ENCODE results near the gene ARRB2. TPM values are rescaled to one million over a fixed set of nuclear protein-coding genes. Genes with fewer than 3 reads are reported as not detected.
A peak's percentile ranks its signal among the peaks of the same experiment; 100 is the strongest.

The ARRB2 gene
- total and polyA plus RNA-seq, 5 donors, result 17.0 to 35.1 (median 21.7) TPM

GRCh38 chr17:4742629-4743028, 32.2 kb downstream of the ARRB2 start:
- H3K9me3 ChIP-seq (ENCODE audit: control insufficient read depth, low read length), result no peaks in the 10 kb centered on the region
- ATAC-seq, result no peak
- H3K4me3 ChIP-seq (ENCODE audit: low read length), result no peak overlapping the region
- no peak for DNase-seq
- H3K27ac ChIP-seq (ENCODE audit: low read length), result no peak overlapping the region
- WGBS, result 69% methylated on average over 10 of the region's 10 CpGs
- intact Hi-C loops (cut with DNase I), result no loop called here
- H3K4me1 ChIP-seq (ENCODE audit: control insufficient read depth, insufficient read depth, low read length), result peaks cover 7% of the 10 kb centered on the region
- no peaks in the 10 kb centered on the region for H3K27me3 ChIP-seq (ENCODE audit: control insufficient read depth, insufficient read depth)

- WGBS, result 92% methylated on average over 8 of the region's 8 CpGs
- no peaks in the 10 kb centered on the region for H3K9me3 ChIP-seq (ENCODE audit: control insufficient read depth, low read length)
- no peaks in the 10 kb centered on the region for H3K27me3 ChIP-seq (ENCODE audit: control insufficient read depth, insufficient read depth)
- peaks cover 7% of the 10 kb centered on the region for H3K4me1 ChIP-seq (ENCODE audit: control insufficient read depth, insufficient read depth, low read length)
- H3K4me3 ChIP-seq (ENCODE audit: low read length), result no peak overlapping the region
- DNase-seq (no peak), ATAC-seq (no peak)
- H3K27ac ChIP-seq (ENCODE audit: low read length), result no peak overlapping the region
- intact Hi-C loops (cut with DNase I), result no loop called here
Observed at GRCh38 chr17:4743216-4743615, 32.8 kb downstream of the ARRB2 start.

GRCh38 chr17:4743898-4744297, 33.5 kb downstream of the ARRB2 start:
- 89% methylated on average over 9 of the region's 9 CpGs for WGBS

GRCh38 chr17:4744999-4745969, 34.9 kb downstream of the ARRB2 start:
- H3K4me1 ChIP-seq (ENCODE audit: control insufficient read depth, insufficient read depth, low read length), result peaks cover 2% of the 10 kb centered on the region
- 15% methylated on average over 51 of the region's 51 CpGs for WGBS
- H3K4me3 ChIP-seq (ENCODE audit: low read length), result no peak overlapping the region
- no peaks in the 10 kb centered on the region for H3K27me3 ChIP-seq (ENCODE audit: control insufficient read depth, insufficient read depth)
- H3K27ac ChIP-seq (ENCODE audit: low read length), result no peak overlapping the region
- H3K9me3 ChIP-seq (ENCODE audit: control insufficient read depth, low read length), result no peaks in the 10 kb centered on the region
- DNase-seq (peak in 1 of 3 donors; percentile 62), ATAC-seq (peak; percentile 18 to 35)
- intact Hi-C loops (cut with DNase I), result no loop called here

More at GRCh38 chr17:4743898-4744297, 33.5 kb downstream of the ARRB2 start:
- Histone ChIP-seq H3K27me3 (ENCODE audit: control insufficient read depth, insufficient read depth) (no peaks in the 10 kb centered on the region), H3K4me1 (ENCODE audit: control insufficient read depth, insufficient read depth, low read length) (peaks cover 5% of the 10 kb centered on the region), H3K9me3 (ENCODE audit: control insufficient read depth, low read length) (no peaks in the 10 kb centered on the region), H3K4me3 (ENCODE audit: low read length) (no peak overlapping the region), H3K27ac (ENCODE audit: low read length) (no peak overlapping the region)
- intact Hi-C loops (cut with DNase I), result no loop called here
- DNase-seq, result no peak
- no peak for ATAC-seq

- DNase-seq, result no peak
- WGBS, result 18% methylated on average over 5 of the region's 5 CpGs
- H3K4me1 ChIP-seq (ENCODE audit: control insufficient read depth, insufficient read depth, low read length), result peaks cover 2% of the 10 kb centered on the region
- H3K9me3 ChIP-seq (ENCODE audit: control insufficient read depth, low read length), result no peaks in the 10 kb centered on the region
- intact Hi-C loops (cut with DNase I), result no loop called here
- peak; percentile 48 to 49 for ATAC-seq
- no peak overlapping the region for H3K4me3 ChIP-seq (ENCODE audit: low read length)
- no peaks in the 10 kb centered on the region for H3K27me3 ChIP-seq (ENCODE audit: control insufficient read depth, insufficient read depth)
- no peak overlapping the region for H3K27ac ChIP-seq (ENCODE audit: low read length)
Observed at GRCh38 chr17:4747847-4748246, 37.4 kb downstream of the ARRB2 start.

GRCh38 chr17:4748686-4749085, 38.3 kb downstream of the ARRB2 start:
- peaks cover 2% of the 10 kb centered on the region for H3K4me1 ChIP-seq (ENCODE audit: control insufficient read depth, insufficient read depth, low read length)
- DNase-seq (no peak), ATAC-seq (no peak)
- no peak overlapping the region for H3K4me3 ChIP-seq (ENCODE audit: low read length)
- no peaks in the 10 kb centered on the region for H3K9me3 ChIP-seq (ENCODE audit: control insufficient read depth, low read length)
- 35% methylated on average over 4 of the region's 4 CpGs for WGBS
- no peaks in the 10 kb centered on the region for H3K27me3 ChIP-seq (ENCODE audit: control insufficient read depth, insufficient read depth)
- no peak overlapping the region for H3K27ac ChIP-seq (ENCODE audit: low read length)
- intact Hi-C loops (cut with DNase I), result no loop called here

- no peaks in the 10 kb centered on the region for H3K4me1 ChIP-seq (ENCODE audit: control insufficient read depth, insufficient read depth, low read length)
- no peak overlapping the region for H3K4me3 ChIP-seq (ENCODE audit: low read length)
- WGBS, result 36% methylated on average over 3 of the region's 3 CpGs
- H3K27ac ChIP-seq (ENCODE audit: low read length), result no peak overlapping the region
- intact Hi-C loops (cut with DNase I), result no loop called here
- H3K9me3 ChIP-seq (ENCODE audit: control insufficient read depth, low read length), result no peaks in the 10 kb centered on the region
- no peak for DNase-seq
- no peak for ATAC-seq
- H3K27me3 ChIP-seq (ENCODE audit: control insufficient read depth, insufficient read depth), result no peaks in the 10 kb centered on the region
Observed at GRCh38 chr17:4750606-4751005, 40.2 kb downstream of the ARRB2 start.

- ATAC-seq (no peak), DNase-seq (no peak)
- intact Hi-C loops (cut with DNase I), result no loop called here
- H3K9me3 ChIP-seq (ENCODE audit: control insufficient read depth, low read length), result no peaks in the 10 kb centered on the region
- H3K27ac ChIP-seq (ENCODE audit: low read length), result no peak overlapping the region
- no peak overlapping the region for H3K4me3 ChIP-seq (ENCODE audit: low read length)
- no peaks in the 10 kb centered on the region for H3K27me3 ChIP-seq (ENCODE audit: control insufficient read depth, insufficient read depth)
- H3K4me1 ChIP-seq (ENCODE audit: control insufficient read depth, insufficient read depth, low read length), result no peaks in the 10 kb centered on the region
- WGBS, result 60% methylated on average over 5 of the region's 5 CpGs
Observed at GRCh38 chr17:4751932-4752331, 41.5 kb downstream of the ARRB2 start.

GRCh38 chr17:4753392-4753791, 43.0 kb downstream of the ARRB2 start:
- 88% methylated on average over 1 of the region's 1 CpG for WGBS
- H3K27me3 ChIP-seq (ENCODE audit: control insufficient read depth, insufficient read depth), result no peaks in the 10 kb centered on the region

GRCh38 chr17:4759776-4760236, 49.4 kb downstream of the ARRB2 start:
- intact Hi-C loops (cut with DNase I), result no loop called here
- no peaks in the 10 kb centered on the region for H3K4me1 ChIP-seq (ENCODE audit: control insufficient read depth, insufficient read depth, low read length)
- no peaks in the 10 kb centered on the region for H3K9me3 ChIP-seq (ENCODE audit: control insufficient read depth, low read length)
- peak in 1 of 2 donors; percentile 28 for ATAC-seq
- no peak for DNase-seq
- no peaks in the 10 kb centered on the region for H3K27me3 ChIP-seq (ENCODE audit: control insufficient read depth, insufficient read depth)
- H3K4me3 ChIP-seq (ENCODE audit: low read length), result no peak overlapping the region
- H3K27ac ChIP-seq (ENCODE audit: low read length), result no peak overlapping the region
- WGBS, result 57% methylated on average over 10 of the region's 10 CpGs

More at GRCh38 chr17:4753392-4753791, 43.0 kb downstream of the ARRB2 start:
- DNase-seq (no peak), ATAC-seq (no peak)
- H3K4me3 ChIP-seq (ENCODE audit: low read length), result no peak overlapping the region
- H3K27ac ChIP-seq (ENCODE audit: low read length), result no peak overlapping the region
- intact Hi-C loops (cut with DNase I), result no loop called here
- no peaks in the 10 kb centered on the region for H3K4me1 ChIP-seq (ENCODE audit: control insufficient read depth, insufficient read depth, low read length)
- no peaks in the 10 kb centered on the region for H3K9me3 ChIP-seq (ENCODE audit: control insufficient read depth, low read length)

- Histone ChIP-seq H3K27me3 (ENCODE audit: control insufficient read depth, insufficient read depth) (no peaks in the 10 kb centered on the region), H3K9me3 (ENCODE audit: control insufficient read depth, low read length) (no peaks in the 10 kb centered on the region), H3K4me1 (ENCODE audit: control insufficient read depth, insufficient read depth, low read length) (no peaks in the 10 kb centered on the region), H3K27ac (ENCODE audit: low read length) (no peak overlapping the region), H3K4me3 (ENCODE audit: low read length) (no peak overlapping the region)
- no peak for DNase-seq
- ATAC-seq, result peak in 1 of 2 donors; percentile 52
- WGBS, result 65% methylated on average over 3 of the region's 3 CpGs
- intact Hi-C loops (cut with DNase I), result no loop called here
Observed at GRCh38 chr17:4764595-4764994, 54.2 kb downstream of the ARRB2 start.
